ENCODE results near the gene CFAP97.
A peak's percentile ranks its signal among the peaks of the same experiment; 100 is the strongest.

The CFAP97 gene

GRCh38 chr4:185194924-185195888, 8.6 kb downstream of the CFAP97 start:
- no peak for DNase-seq

DNA sequence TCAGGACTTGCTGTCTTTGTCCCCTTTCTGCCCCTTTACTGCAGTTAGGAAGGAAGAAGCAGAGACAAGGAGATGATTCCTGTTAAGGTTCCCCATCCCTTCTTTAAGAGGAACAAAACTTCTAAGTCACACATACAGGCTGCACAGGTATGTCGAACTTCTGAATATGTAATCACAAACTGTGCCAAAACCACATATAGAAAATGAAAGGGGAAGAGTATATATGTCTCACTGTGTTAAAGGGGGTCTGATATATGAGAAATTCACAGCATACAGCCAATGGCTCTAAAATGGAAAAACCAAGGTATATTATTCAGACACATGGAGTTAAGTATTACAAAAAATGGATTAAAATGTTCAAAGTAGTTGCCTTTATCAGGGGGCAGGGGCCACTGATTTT, 11.7 kb downstream of the CFAP97 start:
- no peak for DNase-seq

DNA sequence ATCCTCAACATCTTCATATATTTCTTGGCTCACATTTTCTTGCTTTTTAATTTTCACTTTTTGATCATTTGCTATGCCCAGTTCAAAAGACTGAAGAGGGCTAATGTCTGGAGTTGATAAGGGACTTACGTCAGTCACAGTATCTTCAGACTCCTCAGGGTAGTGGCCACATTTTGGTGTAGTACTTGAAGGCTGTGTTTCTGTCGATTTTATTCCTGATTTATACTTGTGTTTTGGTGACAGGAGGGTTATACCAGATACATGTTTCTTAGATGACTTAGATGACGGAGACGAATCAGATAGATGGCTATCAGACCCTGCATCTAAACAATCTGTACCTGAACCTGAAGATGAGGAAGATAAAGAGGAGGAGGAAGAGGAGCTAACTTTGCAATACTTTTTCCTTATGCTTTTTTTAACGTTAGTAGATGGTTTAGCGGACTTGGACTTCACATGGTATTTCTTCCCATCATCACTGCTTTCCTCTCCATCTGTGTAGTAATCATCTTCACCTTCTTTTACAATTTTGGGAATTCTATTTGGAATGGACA, 13.4 kb downstream of the CFAP97 start:
- DNase-seq = no peak

DNA sequence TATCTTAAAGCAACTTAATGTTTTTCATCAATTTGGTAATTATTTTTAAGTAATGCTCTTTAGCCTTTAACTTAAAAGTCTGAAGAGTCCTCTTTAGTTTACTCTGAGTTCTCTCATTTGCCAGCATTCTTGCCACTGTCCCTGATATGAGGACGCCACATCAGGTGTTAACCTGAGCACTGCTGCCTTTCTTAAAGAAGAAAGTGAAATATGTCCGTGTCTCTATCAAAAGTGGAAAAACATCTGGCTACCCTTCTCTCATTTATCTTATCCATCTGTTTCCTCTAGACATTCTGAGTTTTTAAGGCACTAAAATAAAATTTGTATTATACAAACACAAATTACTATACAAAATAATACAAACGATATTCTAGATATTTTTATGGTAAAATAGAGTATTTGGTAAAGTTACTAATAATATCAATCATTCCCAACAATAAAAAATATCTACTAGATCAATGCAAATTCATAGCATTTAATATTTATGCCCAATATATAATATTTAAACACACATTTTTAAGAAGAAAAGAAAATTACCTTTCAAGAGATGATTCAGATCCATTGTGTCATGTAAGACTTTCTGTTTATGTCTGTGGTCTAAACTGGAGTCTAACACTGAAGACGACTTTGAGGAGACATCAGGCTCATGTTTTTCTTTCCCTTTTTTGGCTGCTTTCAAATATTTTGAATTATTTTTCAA, 14.0 kb downstream of the CFAP97 start:
- DNase-seq = no peak

- DNase-seq = no peak
These were observed 17.0 kb downstream of the CFAP97 start for GRCh38 chr4:185186769-185187168.

GRCh38 chr4:185183622-185184281, 20.0 kb downstream of the CFAP97 start:
- DNase-seq = peak; percentile 72

GRCh38 chr4:185182239-185182638, 21.6 kb downstream of the CFAP97 start:
- DNase-seq = no peak

DNA sequence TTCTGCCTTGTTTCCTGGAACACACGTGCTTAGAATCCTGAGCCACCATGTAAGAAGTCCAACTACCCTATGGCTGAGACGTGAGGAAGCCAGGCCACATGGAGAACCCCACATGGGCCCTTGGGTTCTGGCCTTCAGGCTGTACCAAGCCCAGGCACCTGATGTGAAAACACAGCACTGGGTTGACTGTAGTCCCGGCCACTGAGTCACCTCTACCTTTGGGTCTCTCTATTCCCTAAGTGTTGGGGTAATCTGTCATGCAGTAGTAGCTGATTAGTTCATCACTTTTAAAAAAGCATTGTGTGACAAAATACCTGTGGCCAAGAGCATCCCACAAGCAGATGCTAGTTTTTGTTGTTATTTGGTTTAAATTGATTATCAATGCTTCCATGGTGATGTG, 24.3 kb downstream of the CFAP97 start:
- DNase-seq = no peak

DNA sequence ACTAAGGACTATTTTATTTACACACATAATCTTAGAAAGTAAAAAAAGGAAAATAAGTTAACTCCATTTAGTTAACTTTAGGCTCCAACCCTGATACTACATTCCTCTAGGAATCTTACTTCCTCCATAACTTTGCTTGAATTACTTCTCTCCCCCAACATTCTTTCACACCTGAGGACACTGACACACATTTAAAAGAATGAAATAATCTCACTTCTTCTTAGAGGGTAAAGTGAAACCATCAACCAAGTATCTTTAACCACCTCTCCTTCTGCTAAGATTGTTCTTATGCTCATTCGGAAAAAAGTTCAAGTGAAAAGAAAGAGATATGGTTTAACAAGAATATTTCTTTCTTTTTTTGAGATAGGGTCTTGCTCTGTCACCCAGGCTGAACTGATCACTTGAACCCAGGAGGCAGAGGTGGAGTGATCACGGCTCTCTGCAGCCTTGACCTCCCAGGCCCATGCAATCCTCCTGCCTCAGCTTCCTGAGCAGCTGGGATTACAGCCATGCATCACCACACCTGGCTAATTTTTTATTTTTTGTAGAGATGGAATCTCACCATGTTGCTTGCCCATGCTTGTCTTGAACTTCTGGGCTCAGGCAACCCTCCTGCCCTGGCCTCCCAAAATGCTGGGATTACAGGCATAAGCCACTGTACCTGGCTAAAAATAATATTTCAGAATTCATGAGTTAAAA, 32.3 kb downstream of the CFAP97 start:
- DNase-seq = no peak

GRCh38 chr4:185167234-185167633, 36.6 kb downstream of the CFAP97 start:
- DNase-seq = no peak

DNA sequence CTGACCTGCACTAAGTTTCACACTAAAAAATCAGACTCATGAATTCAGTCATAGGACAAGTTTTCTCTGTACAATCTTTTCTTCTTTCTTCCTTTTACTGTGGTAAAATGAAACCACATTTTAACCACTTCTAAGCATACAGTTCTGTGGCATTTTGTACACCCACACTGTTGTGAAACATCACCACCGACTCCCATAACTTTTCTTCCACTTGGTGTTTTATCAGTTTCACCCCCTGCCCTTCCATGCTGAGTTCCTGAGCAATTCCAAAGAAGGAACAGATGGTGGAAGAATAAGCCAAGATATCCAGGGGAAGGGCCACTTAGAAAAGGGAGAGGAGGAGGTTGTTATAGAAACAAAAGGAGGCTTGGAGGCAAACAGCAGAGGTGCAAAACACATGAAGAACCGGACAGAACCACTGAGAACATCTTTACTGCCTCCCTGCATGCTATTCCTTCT, 38.2 kb downstream of the CFAP97 start:
- peak; percentile 7 for DNase-seq

DNA sequence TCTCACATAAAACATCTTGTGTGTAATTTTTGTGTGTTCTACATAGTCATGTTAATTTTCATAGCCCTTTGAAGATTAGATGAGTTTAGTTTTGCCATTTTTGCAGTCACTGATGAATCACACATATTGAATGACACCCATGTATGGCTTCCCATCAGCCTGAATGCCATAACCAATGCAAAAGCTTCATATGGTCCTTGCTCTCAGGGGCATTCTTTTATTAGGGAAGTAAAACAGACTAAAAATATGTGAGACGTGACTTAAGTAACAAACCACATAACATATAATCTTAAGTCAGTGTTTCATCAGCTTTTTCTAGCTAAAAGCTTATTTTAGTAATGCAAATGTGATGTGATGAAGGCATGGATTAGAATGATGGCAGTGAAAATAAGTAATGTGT, 52.5 kb downstream of the CFAP97 start:
- no peak for DNase-seq

DNA sequence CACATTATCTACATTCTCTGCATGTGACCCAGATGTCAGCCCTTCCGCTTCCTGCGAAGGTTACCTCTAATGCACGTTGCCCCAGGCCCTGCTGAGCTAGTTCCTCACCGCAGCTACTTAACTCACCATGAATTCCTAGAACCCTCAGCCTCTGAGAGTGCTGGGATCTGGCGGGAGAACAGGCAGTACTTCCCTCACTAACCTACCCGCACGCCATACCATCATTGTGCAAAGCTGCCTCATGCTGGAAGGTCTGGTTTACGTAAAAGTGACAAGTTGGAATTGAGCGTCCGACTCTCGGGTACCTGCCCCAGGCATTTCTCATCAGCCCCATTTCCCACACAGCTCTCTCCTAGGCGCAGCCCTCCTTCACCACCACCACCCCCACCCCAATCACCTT, 54.4 kb downstream of the CFAP97 start:
- no peak for DNase-seq

- no peak for DNase-seq
These were observed 58.2 kb downstream of the CFAP97 start for GRCh38 chr4:185145572-185145971.

DNA sequence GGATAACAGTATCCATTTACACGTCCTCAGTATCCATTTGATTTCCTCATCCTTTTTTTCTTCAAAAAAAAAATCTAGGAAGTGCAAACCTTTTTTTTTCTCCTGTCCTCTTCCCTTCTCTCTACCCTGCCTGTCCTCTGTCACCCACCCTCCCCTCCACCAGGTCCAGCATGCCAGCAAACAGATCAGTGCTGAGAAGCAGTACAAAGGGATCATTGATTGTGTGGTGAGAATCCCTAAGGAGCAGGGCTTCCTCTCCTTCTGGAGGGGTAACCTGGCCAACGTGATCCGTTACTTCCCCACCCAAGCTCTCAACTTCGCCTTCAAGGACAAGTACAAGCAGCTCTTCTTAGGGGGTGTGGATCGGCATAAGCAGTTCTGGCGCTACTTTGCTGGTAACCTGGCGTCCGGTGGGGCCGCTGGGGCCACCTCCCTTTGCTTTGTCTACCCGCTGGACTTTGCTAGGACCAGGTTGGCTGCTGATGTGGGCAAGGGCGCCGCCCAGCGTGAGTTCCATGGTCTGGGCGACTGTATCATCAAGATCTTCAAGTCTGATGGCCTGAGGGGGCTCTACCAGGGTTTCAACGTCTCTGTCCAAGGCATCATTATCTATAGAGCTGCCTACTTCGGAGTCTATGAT, 59.1 kb downstream of the CFAP97 start:
- DNase-seq = no peak

- peak; percentile 25 for DNase-seq
These were observed 60.2 kb downstream of the CFAP97 start for GRCh38 chr4:185143601-185143969.

DNA sequence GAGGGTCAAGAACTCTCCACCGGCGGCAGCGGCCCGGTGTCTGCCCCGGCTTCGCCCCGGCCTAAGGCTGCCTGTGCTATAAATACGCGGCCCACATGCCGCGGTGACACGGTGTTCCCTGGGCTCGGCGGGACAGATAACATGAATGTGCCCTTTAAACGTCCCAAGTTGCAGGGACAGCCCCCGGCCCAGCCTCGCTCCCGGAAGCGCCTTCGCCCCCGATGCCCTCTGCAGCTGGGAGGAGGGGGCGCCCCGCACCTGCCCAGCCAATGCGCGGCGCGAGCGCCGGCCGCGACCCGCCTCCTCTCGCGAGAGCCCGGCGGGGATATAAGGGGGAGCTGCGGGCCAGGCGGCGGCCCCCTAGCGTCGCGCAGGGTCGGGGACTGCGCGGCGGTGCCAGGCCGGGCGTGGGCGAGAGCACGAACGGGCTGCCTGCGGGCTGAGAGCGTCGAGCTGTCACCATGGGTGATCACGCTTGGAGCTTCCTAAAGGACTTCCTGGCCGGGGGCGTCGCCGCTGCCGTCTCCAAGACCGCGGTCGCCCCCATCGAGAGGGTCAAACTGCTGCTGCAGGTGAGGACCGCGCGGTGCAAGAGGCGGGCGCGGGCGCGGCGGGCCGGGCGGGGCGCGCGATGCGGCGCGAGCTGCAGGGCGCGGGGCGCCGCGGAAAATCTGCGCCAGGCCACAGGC, 60.7 kb downstream of the CFAP97 start, which contains the start of gene SLC25A4:
Gene SLC25A4 (plus strand): TSS at position 355 of the 689 bp plus-strand sequence. CDS start 107 bp downstream, at position 462.
- peak; percentile 84 for DNase-seq

DNA sequence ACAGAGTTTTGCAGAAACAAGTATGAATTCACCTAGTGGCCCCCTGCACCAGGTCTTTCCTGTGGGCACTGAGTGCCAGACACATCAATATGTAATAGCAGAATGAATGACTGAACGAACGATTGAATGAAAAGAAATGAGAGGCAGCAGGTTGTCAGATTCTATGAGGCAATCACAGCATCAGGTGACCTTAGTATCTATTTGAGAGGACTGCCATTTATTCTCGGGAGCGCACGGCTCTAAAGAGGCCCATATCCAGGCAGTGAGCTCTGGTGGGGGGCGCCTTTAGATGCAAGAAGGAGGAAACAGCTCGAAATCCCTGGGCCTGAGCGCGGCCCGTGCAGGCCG, 61.3 kb downstream of the CFAP97 start:
- DNase-seq = no peak

- DNase-seq = no peak
These were observed 62.0 kb downstream of the CFAP97 start for GRCh38 chr4:185141777-185142176.

DNA sequence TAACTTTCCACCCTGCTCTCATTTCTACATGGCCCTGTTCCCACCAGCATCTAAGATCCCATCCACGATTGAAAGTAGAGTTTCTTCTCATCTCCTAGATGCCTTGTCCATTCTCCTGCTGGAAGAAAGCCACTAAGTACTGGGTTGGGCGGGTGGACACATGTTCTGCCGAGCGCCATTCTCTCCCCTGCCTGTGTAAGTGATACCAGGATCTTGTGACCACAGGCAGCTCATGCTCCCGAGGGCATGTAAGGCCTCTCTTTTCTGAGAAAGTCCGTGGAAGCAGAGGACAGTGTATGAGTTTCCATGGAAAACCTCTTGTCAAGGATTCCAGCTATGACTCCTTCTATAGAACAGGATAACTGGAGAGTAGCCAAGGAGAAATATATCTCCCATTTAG, 64.1 kb downstream of the CFAP97 start:
- no peak for DNase-seq

- DNase-seq = no peak
These were observed 65.6 kb downstream of the CFAP97 start for GRCh38 chr4:185138161-185138560.

Data from activated naive CD4-positive, alpha-beta T cell treated with Interleukin-2 at 50 U/mL for 16 hours (primary cell).